GM18511 (cell line): Measurements from ENCODE around the gene HCAR3.
"Not testable (repeated sequence)": the region's sequence is repeated elsewhere in the genome, so short reads cannot be mapped to it uniquely, and the experiment has no call there.

Source experiments
- ATAC-seq: cut with Tn5 transposase; IDR thresholded peaks from one replicate; pipeline ENCODE4 v1.9.1; 2021; ENCODE audit warnings: mild to moderate bottlenecking, moderate library complexity; ENCODE audit not compliant: unreplicated experiment

Gene HCAR3

GRCh38 chr12:122724641-122725243 lies 8.1 kb upstream of the HCAR3 start:
- no peak for ATAC-seq

- ATAC-seq: no peak
Measured at GRCh38 chr12:122722387-122722786, 5.8 kb upstream of the HCAR3 start.

- ATAC-seq: no peak
Measured at GRCh38 chr12:122721057-122721545, 4.5 kb upstream of the HCAR3 start.

- ATAC-seq: not testable (repeated sequence)
Measured at GRCh38 chr12:122715211-122715610, 1.4 kb downstream of the HCAR3 start.

GRCh38 chr12:122713491-122714188 lies 3.0 kb downstream of the HCAR3 start:
- not testable (repeated sequence) for ATAC-seq

GRCh38 chr12:122711266-122711665 lies 5.3 kb downstream of the HCAR3 start:
- ATAC-seq: not testable (repeated sequence)

GRCh38 chr12:122710341-122710740 lies 6.3 kb downstream of the HCAR3 start:
- not testable (repeated sequence) for ATAC-seq

GRCh38 chr12:122709287-122709686 lies 7.3 kb downstream of the HCAR3 start:
- not testable (repeated sequence) for ATAC-seq

- not testable (repeated sequence) for ATAC-seq
Measured at GRCh38 chr12:122703841-122704240, 12.8 kb downstream of the HCAR3 start.

GRCh38 chr12:122702890-122703611 lies 13.6 kb downstream of the HCAR3 start, which contains the start of gene HCAR2:
TSS of gene HCAR2 (minus strand) at chr12:122703357. CDS start at chr12:122703283, 74 bp downstream.
- ATAC-seq: not testable (repeated sequence)

- ATAC-seq: not testable (repeated sequence)
Measured at GRCh38 chr12:122701481-122701880, 15.1 kb downstream of the HCAR3 start.

GRCh38 chr12:122700038-122700710 lies 16.4 kb downstream of the HCAR3 start:
- ATAC-seq: not testable (repeated sequence)

GRCh38 chr12:122696922-122697321 lies 19.7 kb downstream of the HCAR3 start:
- not testable (repeated sequence) for ATAC-seq

GRCh38 chr12:122691566-122691965 lies 25.0 kb downstream of the HCAR3 start:
- no peak for ATAC-seq

- ATAC-seq: no peak
Measured at GRCh38 chr12:122688291-122688690, 28.3 kb downstream of the HCAR3 start.

- ATAC-seq: no peak
Measured at GRCh38 chr12:122687086-122687485, 29.5 kb downstream of the HCAR3 start.

- no peak for ATAC-seq
Measured at GRCh38 chr12:122686538-122686937, 30.1 kb downstream of the HCAR3 start.

GRCh38 chr12:122684297-122684813 lies 32.3 kb downstream of the HCAR3 start:
- ATAC-seq: no peak

GRCh38 chr12:122681814-122682213 lies 34.8 kb downstream of the HCAR3 start:
- no peak for ATAC-seq

GRCh38 chr12:122680989-122681388 lies 35.6 kb downstream of the HCAR3 start:
- not testable (repeated sequence) for ATAC-seq

GRCh38 chr12:122676781-122677180 lies 39.8 kb downstream of the HCAR3 start:
- ATAC-seq: not testable (repeated sequence)
